HFF-Myc (cell line): ENCODE measurements around the gene SPTLC3.

Experiments used
- DNase-seq: peaks from one replicate; pipeline ENCODE4 v3.0.0-alpha.2; 2011; ENCODE audit warnings: low read depth; ENCODE audit errors: extremely low read depth
- H3K4me3 ChIP-seq: replicated peaks from 2 replicates; pipeline ENCODE4 v1.5.1; 2011; ENCODE audit warnings: low read depth, mild to moderate bottlenecking, control low read depth, low read length
- TF ChIP-seq, protein P1 (sequence below): IDR thresholded peaks from 2 replicates; pipeline ENCODE4 v1.5.1; 2012; ENCODE audit warnings: mild to moderate bottlenecking, low read depth, low read length, control low read depth; ENCODE audit errors: missing control alignments

SPTLC3 gene

DNA sequence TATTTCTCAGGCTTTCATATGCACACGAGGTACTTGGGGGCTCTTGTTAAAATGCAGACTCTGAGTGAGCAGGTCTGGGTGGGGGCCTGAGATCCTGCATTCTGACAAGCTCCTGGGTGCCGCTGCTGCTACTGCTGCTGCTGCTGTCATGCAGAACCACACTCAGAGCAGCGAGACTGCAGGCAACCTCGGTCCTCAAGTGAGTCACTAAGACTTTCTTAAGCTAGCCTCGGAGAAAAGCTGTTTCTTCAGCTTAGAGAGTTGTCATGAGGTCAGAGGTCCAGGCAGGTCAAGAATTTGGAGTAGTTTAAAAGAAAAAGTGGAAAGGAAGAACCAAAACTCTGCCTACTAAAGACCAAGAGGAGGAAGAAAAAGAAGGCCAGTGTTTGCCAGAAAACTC, 92.9 kb downstream of the SPTLC3 start:
- DNase-seq, result no peak
- no peak overlapping the region for H3K4me3 ChIP-seq
- TF ChIP-seq, protein P1, sequence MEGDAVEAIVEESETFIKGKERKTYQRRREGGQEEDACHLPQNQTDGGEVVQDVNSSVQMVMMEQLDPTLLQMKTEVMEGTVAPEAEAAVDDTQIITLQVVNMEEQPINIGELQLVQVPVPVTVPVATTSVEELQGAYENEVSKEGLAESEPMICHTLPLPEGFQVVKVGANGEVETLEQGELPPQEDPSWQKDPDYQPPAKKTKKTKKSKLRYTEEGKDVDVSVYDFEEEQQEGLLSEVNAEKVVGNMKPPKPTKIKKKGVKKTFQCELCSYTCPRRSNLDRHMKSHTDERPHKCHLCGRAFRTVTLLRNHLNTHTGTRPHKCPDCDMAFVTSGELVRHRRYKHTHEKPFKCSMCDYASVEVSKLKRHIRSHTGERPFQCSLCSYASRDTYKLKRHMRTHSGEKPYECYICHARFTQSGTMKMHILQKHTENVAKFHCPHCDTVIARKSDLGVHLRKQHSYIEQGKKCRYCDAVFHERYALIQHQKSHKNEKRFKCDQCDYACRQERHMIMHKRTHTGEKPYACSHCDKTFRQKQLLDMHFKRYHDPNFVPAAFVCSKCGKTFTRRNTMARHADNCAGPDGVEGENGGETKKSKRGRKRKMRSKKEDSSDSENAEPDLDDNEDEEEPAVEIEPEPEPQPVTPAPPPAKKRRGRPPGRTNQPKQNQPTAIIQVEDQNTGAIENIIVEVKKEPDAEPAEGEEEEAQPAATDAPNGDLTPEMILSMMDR, result no peak

DNA sequence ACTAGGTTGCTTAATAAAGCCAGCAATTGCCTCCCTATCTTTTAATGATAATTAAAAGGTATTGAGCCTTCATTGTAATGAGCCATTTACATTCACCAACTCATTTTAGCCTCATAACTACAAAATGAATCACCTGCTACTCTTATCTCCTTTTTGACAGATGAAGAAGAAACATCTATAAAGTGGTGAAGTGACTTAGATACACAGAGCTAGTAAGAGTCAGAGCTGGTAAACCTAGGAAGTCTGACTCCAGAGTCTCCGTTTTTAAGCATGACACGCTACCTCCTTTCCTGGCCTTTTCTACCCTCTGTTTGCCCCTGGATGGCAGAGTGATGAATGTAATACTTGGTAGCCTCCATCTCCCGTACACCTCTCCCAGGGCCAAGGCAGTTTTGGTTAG, 93.5 kb downstream of the SPTLC3 start:
- no peak for DNase-seq
- TF ChIP-seq, protein P1, result no peak
- H3K4me3 ChIP-seq, result no peak overlapping the region

DNA sequence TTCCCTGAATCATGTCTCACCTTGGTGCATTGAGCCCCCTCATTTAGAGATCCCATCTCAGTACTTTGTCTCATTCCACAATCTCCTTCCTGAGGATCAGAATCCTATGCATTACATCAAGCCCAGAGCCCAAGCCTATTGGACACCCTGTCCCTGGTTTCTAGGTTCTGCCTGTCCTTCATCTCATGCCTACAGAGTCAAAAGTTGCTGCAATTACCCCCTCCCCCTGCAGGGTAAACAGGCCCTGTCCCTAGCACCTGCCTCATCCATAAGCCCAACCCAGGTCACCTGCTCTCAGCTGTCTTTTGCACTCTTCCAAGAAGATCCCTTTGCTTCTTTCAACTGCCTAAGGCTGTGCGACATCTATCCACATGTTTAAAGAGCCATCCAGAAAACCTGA, 93.9 kb downstream of the SPTLC3 start:
- TF ChIP-seq, protein P1, result no peak
- no peak for DNase-seq
- H3K4me3 ChIP-seq, result no peak overlapping the region

DNA sequence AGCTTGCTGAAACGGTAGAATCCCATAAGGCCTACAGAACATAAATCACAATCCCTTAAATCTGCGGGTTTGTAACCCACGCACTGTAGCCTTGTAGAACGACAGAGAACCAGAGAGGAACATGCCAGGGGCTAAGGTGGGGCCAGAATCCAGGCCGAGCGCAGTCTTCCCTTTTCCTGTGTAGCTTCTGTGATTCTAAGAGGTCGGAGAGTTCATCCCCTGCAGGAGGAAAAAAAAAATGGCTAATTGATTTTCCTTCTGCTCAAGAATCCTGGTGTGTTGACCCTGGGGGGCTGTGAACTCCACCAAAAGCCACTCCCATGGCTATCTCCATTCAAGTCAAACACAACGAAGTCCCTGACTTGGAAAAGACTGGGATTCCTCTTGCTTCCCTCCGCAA, 96.3 kb downstream of the SPTLC3 start:
- no peak for DNase-seq

DNA sequence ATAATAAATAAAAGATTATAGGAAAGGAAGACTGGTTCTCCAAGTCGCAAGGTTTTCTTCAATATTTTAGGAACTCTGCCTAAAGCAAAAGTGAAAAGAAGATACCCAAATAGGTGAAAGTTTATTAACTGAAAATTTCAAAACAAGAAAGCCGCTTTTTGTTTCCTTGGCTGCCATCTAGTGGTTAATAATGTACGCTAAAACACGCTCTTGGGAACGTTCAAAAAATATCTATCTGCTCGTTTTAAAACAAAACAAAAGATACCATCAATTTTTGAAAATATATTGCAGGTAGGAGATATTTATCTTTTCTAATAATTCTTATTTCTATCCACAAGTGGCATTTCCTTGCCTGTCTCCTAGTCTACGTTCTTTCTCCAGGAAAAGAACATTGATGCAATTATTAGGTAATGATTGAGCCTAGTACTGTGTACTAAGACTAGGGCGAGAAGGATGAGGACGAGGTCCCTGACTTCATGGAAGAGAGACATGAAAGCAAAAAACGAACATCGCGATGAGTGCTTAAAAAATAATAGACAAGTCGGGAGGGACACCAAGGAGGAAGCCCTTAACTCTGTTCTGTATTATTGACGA, 97.2 kb downstream of the SPTLC3 start:
- no peak overlapping the region for H3K4me3 ChIP-seq
- TF ChIP-seq, protein P1, result peak; percentile 47
- DNase-seq, result peak; percentile 3

More for the DNA sequence above, 96.3 kb downstream of the SPTLC3 start:
- TF ChIP-seq, protein P1, result no peak
- no peak overlapping the region for H3K4me3 ChIP-seq

DNA sequence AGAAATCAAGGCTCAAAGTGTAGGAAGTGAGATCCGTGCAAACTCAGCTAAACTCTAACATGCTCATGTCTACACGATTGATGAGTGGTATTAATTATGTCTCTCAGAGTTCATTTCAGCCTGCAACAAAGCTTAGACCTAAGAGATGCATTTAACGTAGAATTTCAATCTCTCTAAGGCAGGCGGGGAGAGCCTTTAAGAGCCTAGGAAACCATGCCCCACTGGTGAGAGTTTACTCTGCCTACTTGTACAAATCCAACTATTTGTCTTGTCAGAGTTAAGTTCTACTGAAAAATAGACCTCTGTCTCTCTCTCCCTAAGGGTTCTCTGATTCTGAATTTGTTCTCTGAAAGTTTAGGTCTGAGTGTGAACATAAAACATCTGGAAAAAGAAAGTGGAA, 100.9 kb downstream of the SPTLC3 start:
- H3K4me3 ChIP-seq, result no peak overlapping the region
- TF ChIP-seq, protein P1, result no peak
- DNase-seq, result no peak

DNA sequence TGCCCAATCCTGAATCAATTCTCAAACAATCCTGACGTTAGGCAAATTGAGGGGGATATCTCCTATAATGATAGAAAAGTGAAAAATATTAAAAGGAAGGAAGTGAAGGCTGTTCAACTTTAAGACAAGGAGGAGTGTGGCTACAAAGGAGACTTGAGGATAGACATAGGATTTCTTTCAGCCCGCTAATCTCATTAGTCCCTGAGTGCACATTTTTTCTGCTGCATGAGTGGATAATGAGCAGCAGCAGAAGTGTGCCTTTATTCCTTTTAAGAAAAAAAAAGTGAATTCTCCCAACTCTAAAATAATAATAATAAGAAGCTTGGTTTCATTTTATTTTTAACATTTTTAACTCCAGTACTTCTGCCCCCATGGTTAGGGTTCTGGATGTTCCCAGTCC, 102.0 kb downstream of the SPTLC3 start:
- TF ChIP-seq, protein P1, result no peak
- DNase-seq, result no peak
- no peak overlapping the region for H3K4me3 ChIP-seq
